GM19324 (cell line): ENCODE measurements around the gene SEC31B.

Experiments used
- ATAC-seq: cut with Tn5 transposase; IDR thresholded peaks from one replicate; pipeline ENCODE4 v1.9.1; 2021; ENCODE audit warnings: mild to moderate bottlenecking, moderate library complexity; ENCODE audit not compliant: unreplicated experiment, low FRiP score

SEC31B gene

GRCh38 chr10:100447663-100448062, 72.0 kb downstream of the SEC31B start:
- ATAC-seq: no peak

- no peak for ATAC-seq
These were observed 73.4 kb downstream of the SEC31B start for GRCh38 chr10:100446130-100446761.

DNA sequence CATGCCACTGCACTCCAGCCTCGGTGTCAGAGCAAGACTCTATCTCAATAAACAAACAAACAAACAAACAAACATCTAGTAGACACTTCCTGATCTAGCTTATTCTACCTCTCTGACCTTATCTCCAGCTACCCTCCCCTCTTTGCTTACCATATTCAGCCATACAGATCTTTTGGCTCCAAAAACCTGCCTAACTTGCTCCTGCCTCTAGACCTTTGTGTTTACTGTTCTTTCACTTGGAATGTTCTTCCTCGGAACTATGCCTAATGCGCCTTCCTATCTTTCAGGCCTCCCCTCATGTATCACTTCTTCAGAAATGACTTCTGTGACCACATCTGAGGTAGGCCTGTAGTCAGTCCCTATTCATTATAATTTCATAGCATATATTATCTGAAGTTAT, 77.1 kb downstream of the SEC31B start:
- ATAC-seq: no peak

- no peak for ATAC-seq
These were observed 80.9 kb downstream of the SEC31B start for GRCh38 chr10:100438674-100439315.
